OCI-LY1 (cell line): ENCODE measurements around the gene RAPGEF6.

Experiments used
- CTCF ChIP-seq: fragments of 200-600 bp; sonication (generic), shearing (Covaris generic); IDR thresholded peaks from 2 replicates; pipeline ENCODE4 v1.5.1; 2017; ENCODE audit warnings: mild to moderate bottlenecking, antibody characterized with exemption, low read length, moderate library complexity, mixed read lengths
- EZH2 ChIP-seq: fragments of 200-600 bp; sonication (generic), shearing (Covaris generic); IDR thresholded peaks from 2 replicates; pipeline ENCODE4 v1.8.0; 2017; ENCODE audit warnings: borderline replicate concordance, mixed run types, mild to moderate bottlenecking, antibody characterized with exemption, low read length, moderate library complexity, mixed read lengths

GRCh38 chr5:131515348-131515747, 119.7 kb downstream of the RAPGEF6 start:
- TF ChIP-seq CTCF = no peak
- no peak for TF ChIP-seq EZH2
